Esophagus muscularis mucosa (tissue), 4 donors: Measurements from ENCODE around the gene SERPINE2.

Experiments used
- EP300 ChIP-seq: sonication (generic); formaldehyde crosslinking; IDR thresholded peaks from one replicate; pipeline ENCODE4 v1.6.1; 2017; ENCODE audit warnings: antibody characterized with exemption
- POLR2A ChIP-seq: fragments of 450-650 bp; IDR thresholded peaks from one replicate; pipeline ENCODE4 v1.6.1; 2017; ENCODE audit warnings: antibody characterized with exemption, moderate library complexity, mild to moderate bottlenecking, low read depth
- POLR2AphosphoS5 ChIP-seq, 2 donors: sonication (generic); formaldehyde crosslinking; IDR thresholded peaks; one replicate each; pipeline ENCODE4 v1.6.1; 2017; ENCODE audit warnings: antibody characterized with exemption in 2 of 2
- TF ChIP-seq, protein P1 (sequence below), 3 experiments: fragments of 200-600 bp in 2 of 3; fragments of 450-650 bp in 1 of 3; sonication (generic) in 2 of 3; IDR thresholded peaks; one replicate each; pipeline ENCODE4 v1.5.1; 2017 to 2019; ENCODE audit warnings: antibody characterized with exemption in 3 of 3, mild to moderate bottlenecking in 2 of 3, moderate library complexity in 1 of 3

DNA sequence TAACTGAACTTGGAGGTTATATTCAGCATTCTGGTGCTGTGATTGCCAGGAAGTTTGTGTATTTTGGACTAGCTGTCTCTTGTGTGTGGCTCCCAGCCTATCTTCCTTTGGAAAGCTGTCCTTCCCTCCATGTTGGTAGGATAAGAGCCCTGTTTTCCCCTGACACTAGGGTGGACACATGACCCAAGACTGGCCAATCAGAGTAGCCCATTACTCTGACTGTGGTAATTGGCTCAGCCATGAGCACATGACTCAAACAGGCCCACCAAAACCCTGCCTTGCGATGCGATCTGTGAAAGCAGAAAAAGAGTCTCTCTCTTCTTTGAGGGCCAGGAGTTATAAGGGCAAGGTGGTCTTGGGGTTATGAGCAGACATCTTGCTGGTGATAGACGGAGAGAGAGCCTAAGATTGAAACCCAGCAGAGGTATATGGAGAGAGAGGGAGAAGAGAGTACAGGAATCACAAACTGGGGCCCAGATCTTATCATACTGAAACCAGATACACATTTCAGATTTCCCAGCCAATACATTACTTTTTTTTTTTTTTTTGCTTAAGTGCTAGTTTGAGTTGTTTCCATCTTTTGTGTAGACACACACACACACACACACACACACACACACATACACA, 45.3 kb upstream of the SERPINE2 start:
- TF ChIP-seq, protein P1, sequence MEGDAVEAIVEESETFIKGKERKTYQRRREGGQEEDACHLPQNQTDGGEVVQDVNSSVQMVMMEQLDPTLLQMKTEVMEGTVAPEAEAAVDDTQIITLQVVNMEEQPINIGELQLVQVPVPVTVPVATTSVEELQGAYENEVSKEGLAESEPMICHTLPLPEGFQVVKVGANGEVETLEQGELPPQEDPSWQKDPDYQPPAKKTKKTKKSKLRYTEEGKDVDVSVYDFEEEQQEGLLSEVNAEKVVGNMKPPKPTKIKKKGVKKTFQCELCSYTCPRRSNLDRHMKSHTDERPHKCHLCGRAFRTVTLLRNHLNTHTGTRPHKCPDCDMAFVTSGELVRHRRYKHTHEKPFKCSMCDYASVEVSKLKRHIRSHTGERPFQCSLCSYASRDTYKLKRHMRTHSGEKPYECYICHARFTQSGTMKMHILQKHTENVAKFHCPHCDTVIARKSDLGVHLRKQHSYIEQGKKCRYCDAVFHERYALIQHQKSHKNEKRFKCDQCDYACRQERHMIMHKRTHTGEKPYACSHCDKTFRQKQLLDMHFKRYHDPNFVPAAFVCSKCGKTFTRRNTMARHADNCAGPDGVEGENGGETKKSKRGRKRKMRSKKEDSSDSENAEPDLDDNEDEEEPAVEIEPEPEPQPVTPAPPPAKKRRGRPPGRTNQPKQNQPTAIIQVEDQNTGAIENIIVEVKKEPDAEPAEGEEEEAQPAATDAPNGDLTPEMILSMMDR (IDR thresholded peaks at IDR 0.05), result no peak
- TF ChIP-seq POLR2AphosphoS5 (IDR thresholded peaks at IDR 0.05), result no peak
- TF ChIP-seq POLR2A, result no peak
- no peak for TF ChIP-seq EP300
